HCT116 (cell line): ENCODE results near the gene ZMYND19. TPM values are rescaled to one million over a fixed set of nuclear protein-coding genes. Genes with fewer than 3 reads are reported as not detected.

Source experiments
- ATAC-seq: fragments of 200-7000 bp; cut with Tn5 transposase; 2 replicates; pipeline ENCODE4 v1.9.1; 2020; ENCODE audit warnings: mild to moderate bottlenecking, moderate library complexity
- BruUV-seq: library from RNA; stranded (reverse); fragments of 400-500 nt; replicated peaks from 2 replicates; lab custom pipeline; 2021; lab: Mats Ljungman, UMichigan
- CTCF ChIA-PET: fragments of 300-600 bp; sonication (Branson Sonifier 250); formaldehyde crosslinking; loops from one replicate; lab custom pipeline; 2021; ENCODE audit warnings: antibody characterized with exemption; lab: Charles Lee
- POLR2A ChIA-PET: fragments of 300-600, 350-600 bp; sonication (Branson Sonifier 250); formaldehyde crosslinking; loops from one replicate; lab custom pipeline; 2021; ENCODE audit warnings: antibody characterized with exemption; lab: Charles Lee
- RAD21 ChIA-PET, 2 experiments: fragments of 300-600 bp; sonication (Branson Sonifier 250); formaldehyde crosslinking; loops; one replicate each; lab custom pipeline; 2023; ENCODE audit warnings: low total read pairs in 2 of 2; ENCODE audit not compliant: uncharacterized antibody in 2 of 2, unreplicated experiment in 2 of 2, low non-redundant PET in 1 of 2; lab: Charles Lee
- DNase-seq: peaks from one replicate; pipeline ENCODE4 v3.0.0-alpha.2; 2010; ENCODE audit warnings: low read depth, low spot score
- H2AFZ ChIP-seq: fragments of 200-600 bp; shearing (Covaris generic), sonication (generic); 2 replicates; pipeline ENCODE4 v1.6.1; 2017; ENCODE audit warnings: low read depth, mixed run types, mixed read lengths, antibody characterized with exemption, low read length; ENCODE audit not compliant: poor library complexity, severe bottlenecking
- H3K27ac ChIP-seq: 2 replicates; pipeline ENCODE4 v1.5.1; 2012; ENCODE audit warnings: low read depth, low read length
- H3K27me3 ChIP-seq: fragments of 200-600 bp; sonication (generic); 2 replicates; pipeline ENCODE4 v1.6.1; 2016; ENCODE audit warnings: mixed run types, low read length, mixed read lengths; ENCODE audit not compliant: insufficient read depth
- H3K36me3 ChIP-seq, 2 experiments: fragments of 200-500 bp in 1 of 2; fragments of 200-600 bp in 1 of 2; sonication (Bioruptor generic) in 1 of 2; sonication (generic) in 1 of 2; 2 replicates each; pipeline versions ENCODE4 v1.5.1 to v1.6.1; 2014 to 2016; ENCODE audit warnings: low read length in 2 of 2, inconsistent platforms in 1 of 2, mixed read lengths in 1 of 2, mixed run types in 1 of 2; ENCODE audit not compliant: insufficient read depth in 2 of 2, control insufficient read depth in 1 of 2
- H3K4me1 ChIP-seq, 2 experiments: fragments of 200-600 bp in 1 of 2; sonication (generic) in 1 of 2; 2 replicates each; pipeline versions ENCODE4 v1.5.1 to v1.6.1; 2012 to 2017; ENCODE audit warnings: low read length in 2 of 2, inconsistent platforms in 1 of 2, mild to moderate bottlenecking in 1 of 2, mixed read lengths in 1 of 2, mixed run types in 1 of 2, moderate library complexity in 1 of 2; ENCODE audit not compliant: insufficient read depth in 2 of 2, control insufficient read depth in 1 of 2
- H3K4me2 ChIP-seq: fragments of 200-600 bp; sonication (generic); 2 replicates; pipeline ENCODE4 v1.6.1; 2017; ENCODE audit warnings: mixed run types, low read length, mixed read lengths
- H3K4me3 ChIP-seq, 2 experiments: fragments of 200-600 bp in 1 of 2; sonication (generic) in 1 of 2; replicated peaks in 1 of 2; 2 replicates each; pipeline ENCODE4 v1.5.1; 2011 to 2016; ENCODE audit warnings: low read length in 2 of 2, control low read depth in 1 of 2, low read depth in 1 of 2, mild to moderate bottlenecking in 1 of 2, mixed read lengths in 1 of 2, mixed run types in 1 of 2
- H3K79me2 ChIP-seq: fragments of 200-600 bp; sonication (generic); 2 replicates; pipeline ENCODE4 v1.6.1; 2017; ENCODE audit warnings: mild to moderate bottlenecking, mixed run types, low read length, moderate library complexity, mixed read lengths; ENCODE audit not compliant: insufficient read depth
- H3K9ac ChIP-seq: fragments of 200-600 bp; sonication (generic); 2 replicates; pipeline ENCODE4 v1.6.1; 2016; ENCODE audit warnings: low read length, mixed read lengths
- H3K9me2 ChIP-seq: fragments of 200-600 bp; sonication (generic), shearing (Covaris generic); 2 replicates; pipeline ENCODE4 v1.6.1; 2017; ENCODE audit warnings: mixed run types, mild to moderate bottlenecking, moderate library complexity; ENCODE audit not compliant: insufficient read depth
- H3K9me3 ChIP-seq, 2 experiments: fragments of 200-500 bp in 1 of 2; fragments of 200-600 bp in 1 of 2; sonication (Bioruptor generic) in 1 of 2; sonication (generic) in 1 of 2; 2 replicates each; pipeline ENCODE4 v1.6.1; 2014 to 2017; ENCODE audit warnings: low read length in 2 of 2, mixed read lengths in 2 of 2, inconsistent platforms in 1 of 2, low read depth in 1 of 2, mild to moderate bottlenecking in 1 of 2, mixed run types in 1 of 2, moderate library complexity in 1 of 2; ENCODE audit not compliant: control insufficient read depth in 1 of 2, insufficient read depth in 1 of 2
- H4K20me1 ChIP-seq: fragments of 200-600 bp; sonication (generic), shearing (Covaris generic); 2 replicates; pipeline ENCODE4 v1.6.1; 2017; ENCODE audit warnings: mixed run types, mild to moderate bottlenecking, moderate library complexity; ENCODE audit not compliant: insufficient read depth
- ATF3 ChIP-seq: IDR thresholded peaks from 2 replicates; pipeline ENCODE4 v1.6.1; 2012
- CEBPB ChIP-seq: IDR thresholded peaks from 2 replicates; pipeline ENCODE4 v1.6.1; 2012; ENCODE audit warnings: low read depth
- CTCF ChIP-seq, 3 experiments: fragments of 200-600 bp in 1 of 3; sonication (generic) in 1 of 3; IDR thresholded peaks in 2 of 3; conservative IDR thresholded peaks in 1 of 3; 2 replicates each; pipeline ENCODE4 v1.5.1; 2012 to 2017; ENCODE audit warnings: low read depth in 2 of 3, low read length in 2 of 3, antibody characterized with exemption in 1 of 3, borderline replicate concordance in 1 of 3, control low read depth in 1 of 3, mild to moderate bottlenecking in 1 of 3, mixed read lengths in 1 of 3, mixed run types in 1 of 3, moderate library complexity in 1 of 3; ENCODE audit not compliant: insufficient read depth in 1 of 3
- EGR1 ChIP-seq: IDR thresholded peaks from 2 replicates; pipeline ENCODE4 v1.6.1; 2012; ENCODE audit warnings: low read depth
- EZH2 ChIP-seq: fragments of 200-600 bp; sonication (generic); IDR thresholded peaks from 2 replicates; pipeline ENCODE4 v1.6.1; 2017; ENCODE audit warnings: antibody characterized with exemption, mixed run types
- JUND ChIP-seq: IDR thresholded peaks from 2 replicates; pipeline ENCODE4 v1.6.1; 2012
- POLR2A ChIP-seq: IDR thresholded peaks from 2 replicates; pipeline ENCODE4 v1.7.0; 2011; ENCODE audit warnings: borderline replicate concordance; ENCODE audit not compliant: insufficient read depth, insufficient read length; ENCODE audit errors: extremely low read depth
- SRF ChIP-seq: IDR thresholded peaks from 2 replicates; pipeline ENCODE4 v1.6.1; 2012; ENCODE audit warnings: low read depth
- intact Hi-C: fragments of 100-400 bp; cut with micrococcal nuclease; formaldehyde crosslinking; loops from 2 replicates; pipeline ENCODE4 v1.10.0; 2022
- total RNA-seq: library from RNA; stranded (reverse); gene quantifications from one replicate; pipeline ENCODE4 v1.2.1, GENCODE V29; 2021; ENCODE audit not compliant: unreplicated experiment

The ZMYND19 gene
- total RNA-seq, 1 experiment from 2014 or later, result 57.4 TPM

- Histone ChIP-seq H3K4me1 (peaks cover 19 to 30% of the 10 kb centered on the region in 2 experiments), H2AFZ (no peak overlapping the region), H3K27me3 (no peaks in the 10 kb centered on the region)
- RAD21 ChIA-PET, result no interaction called here
- no TSS peak for BruUV-seq
- TF ChIP-seq CEBPB, result no peak
- peak in 2 of 3 experiments; percentile 43 to 46; a peak in 3 of 6 replicates for TF ChIP-seq CTCF (IDR thresholded peaks at IDR 0.05 in 2 of 3, conservative IDR thresholded peaks at IDR 0.05 in 1 of 3; ENCODE audit: borderline replicate concordance in 1 of 3, insufficient read depth in 1 of 3, low read depth in 2 of 3, low read length in 2 of 3)
- TF ChIP-seq, all 23 proteins: peak for 1
- DNase-seq (no peak), ATAC-seq (peak; percentile 21)
- Histone ChIP-seq H4K20me1 (peaks cover 5% of the 10 kb centered on the region; the same call in 1 of the 2 replicates), H3K4me3 (peak overlapping the region in 1 of 2 experiments; percentile 8; a peak in 2 of 4 replicates), H3K9ac (no peak overlapping the region; the same call in 1 of the 2 replicates), H3K9me2 (no peaks in the 10 kb centered on the region), H3K79me2 (peaks cover 93% of the 10 kb centered on the region), H3K9me3 (no peaks in the 10 kb centered on the region), H3K4me2 (peak overlapping the region; percentile 91), H3K27ac (peak overlapping the region; percentile 40; the same call in 1 of the 2 replicates), H3K36me3 (peaks cover 2 to 7% of the 10 kb centered on the region in 2 experiments; a peak in 1 of 4 replicates)
- ChIA-PET POLR2A (no interaction called here), CTCF (no interaction called here)
- intact Hi-C loops, result no loop called here
Measured at GRCh38 chr9:137621131-137621757, 30.9 kb upstream of the ZMYND19 start.

GRCh38 chr9:137620581-137620980 lies 30.3 kb upstream of the ZMYND19 start:
- Histone ChIP-seq H3K27me3 (no peaks in the 10 kb centered on the region), H3K79me2 (peaks cover 90% of the 10 kb centered on the region), H3K4me2 (peak overlapping the region; percentile 91), H2AFZ (no peak overlapping the region), H3K4me3 (peak overlapping the region in 1 of 2 experiments; percentile 8; a peak in 2 of 4 replicates), H4K20me1 (peaks cover 5% of the 10 kb centered on the region; the same call in 1 of the 2 replicates), H3K36me3 (peaks cover 2 to 10% of the 10 kb centered on the region in 2 experiments; a peak in 2 of 4 replicates), H3K27ac (peak overlapping the region; percentile 40), H3K9me2 (no peaks in the 10 kb centered on the region), H3K4me1 (peaks cover 19 to 30% of the 10 kb centered on the region in 2 experiments), H3K9ac (peak overlapping the region; percentile 33), H3K9me3 (no peaks in the 10 kb centered on the region)
- no peak for TF ChIP-seq JUND
- TF ChIP-seq EZH2, result no peak
- TF ChIP-seq ATF3, result no peak
- TF ChIP-seq EGR1, result no peak
- no peak for TF ChIP-seq POLR2A
- TF ChIP-seq CTCF (IDR thresholded peaks at IDR 0.05 in 2 of 3, conservative IDR thresholded peaks at IDR 0.05 in 1 of 3; ENCODE audit: borderline replicate concordance in 1 of 3, insufficient read depth in 1 of 3, low read depth in 2 of 3, low read length in 2 of 3), result no peak
- TF ChIP-seq SRF, result no peak
- DNase-seq (no peak), ATAC-seq (no peak)
- ChIA-PET CTCF (no interaction called here), RAD21 (no interaction called here), POLR2A (no interaction called here)
- no TSS peak for BruUV-seq
- intact Hi-C loops, result no loop called here
